NCI-H2029 treated with DMSO at 0.1 percent for 48 hours (cell line): ENCODE measurements around the gene ARHGAP26.

ENCODE experiments used
- DNase-seq: peaks from one replicate; lab custom pipeline; 2025; lab: John Stamatoyannopoulos, UW

ARHGAP26 gene

DNA sequence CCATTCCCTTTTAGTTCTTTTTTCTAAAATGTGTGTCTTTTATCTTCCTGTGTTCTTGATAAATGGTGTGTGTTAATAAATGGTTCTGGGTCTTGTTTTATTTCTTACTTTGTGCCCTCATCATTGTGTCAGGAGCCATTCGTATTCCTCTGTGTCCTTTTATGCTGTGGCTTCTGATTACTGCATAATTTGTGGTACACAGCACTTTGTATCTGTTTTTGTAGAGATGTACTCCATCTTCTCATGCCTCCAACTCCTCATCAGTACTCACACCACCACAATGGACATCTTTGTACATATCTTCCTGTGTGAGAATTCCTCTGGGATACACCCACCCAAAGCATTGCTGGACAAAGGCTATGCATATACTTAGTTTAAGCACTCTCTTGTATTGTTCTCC lies 247.4 kb downstream of the ARHGAP26 start:
- no peak for DNase-seq

DNA sequence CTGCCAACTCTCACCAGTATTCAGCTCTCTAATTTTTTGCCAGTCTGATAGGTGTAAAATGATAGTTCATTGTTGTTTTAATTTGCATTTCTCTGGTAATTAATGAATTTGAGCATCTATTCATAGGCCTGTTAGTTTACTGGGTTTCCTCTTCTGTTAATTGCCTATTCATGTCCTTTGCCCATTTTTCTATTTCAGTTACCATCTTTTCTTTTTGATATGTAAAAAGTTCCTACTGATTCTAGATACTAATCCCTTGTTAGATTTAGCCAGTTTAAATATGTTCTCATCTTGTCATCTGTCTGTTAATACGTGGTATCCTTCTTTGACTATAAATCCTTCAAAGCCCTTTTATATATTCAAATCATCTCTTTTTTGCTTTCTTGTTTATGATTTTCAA lies 247.8 kb downstream of the ARHGAP26 start:
- no peak for DNase-seq

DNA sequence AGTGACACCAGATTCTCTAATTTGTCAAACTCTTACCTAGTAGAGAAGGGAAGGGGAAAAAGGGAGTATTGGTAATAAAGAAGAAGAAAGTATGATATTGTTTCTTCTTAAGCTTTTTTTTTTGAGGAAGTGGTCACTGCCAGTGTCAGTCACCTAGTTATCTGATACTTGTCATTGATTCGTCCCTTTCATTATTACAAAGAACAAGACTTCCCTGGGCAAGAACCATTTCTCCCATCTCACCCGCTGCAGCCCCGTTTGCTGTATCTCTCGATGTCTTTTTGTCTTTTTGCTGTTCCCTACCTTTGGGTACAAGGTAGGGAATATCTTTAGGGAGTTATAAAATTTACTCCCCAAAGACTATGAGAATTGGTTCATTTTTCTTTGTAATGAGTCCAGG lies 249.0 kb downstream of the ARHGAP26 start:
- no peak for DNase-seq

DNA sequence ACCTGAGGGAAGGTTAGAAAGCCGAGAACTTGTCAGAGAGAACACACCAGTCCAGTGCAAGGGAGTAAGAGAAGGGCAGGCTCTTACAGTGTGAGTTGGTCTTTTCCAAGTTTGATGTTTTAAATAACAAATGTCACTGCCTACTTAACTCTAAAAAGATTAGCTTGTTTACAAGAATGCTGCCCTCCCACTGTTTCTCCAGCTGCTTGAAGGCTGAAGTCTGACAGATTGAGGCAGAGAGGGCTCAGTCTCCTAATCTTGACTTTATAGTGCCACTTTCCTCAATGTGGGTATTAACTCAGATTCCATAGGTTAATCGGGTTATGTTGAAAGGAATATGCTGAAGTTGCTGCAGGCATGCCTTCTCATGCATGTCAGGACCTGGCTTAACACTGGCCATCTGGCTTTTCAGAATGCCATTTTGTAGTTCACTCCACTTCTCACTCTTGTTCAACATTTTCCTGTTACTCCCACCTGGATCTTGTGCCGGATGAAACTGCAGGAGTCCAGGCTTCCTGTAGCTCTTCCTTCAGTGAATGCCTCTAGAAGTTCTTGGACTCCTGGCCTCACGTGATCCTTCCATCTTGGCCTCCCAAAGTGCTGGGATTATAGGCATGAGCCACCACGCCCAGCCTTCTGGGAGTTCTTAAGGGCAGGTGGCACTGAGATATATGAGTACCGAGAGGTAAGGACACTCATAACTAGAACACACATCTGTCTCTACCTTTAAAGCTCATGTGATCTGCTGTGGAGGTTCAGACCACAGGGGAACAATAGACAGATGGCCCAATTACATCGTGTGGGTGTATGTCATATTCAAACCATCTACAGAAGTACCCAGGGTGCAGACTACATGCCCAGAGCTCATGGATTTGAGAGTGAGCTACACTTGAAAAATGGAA lies 249.7 kb downstream of the ARHGAP26 start:
- no peak for DNase-seq

DNA sequence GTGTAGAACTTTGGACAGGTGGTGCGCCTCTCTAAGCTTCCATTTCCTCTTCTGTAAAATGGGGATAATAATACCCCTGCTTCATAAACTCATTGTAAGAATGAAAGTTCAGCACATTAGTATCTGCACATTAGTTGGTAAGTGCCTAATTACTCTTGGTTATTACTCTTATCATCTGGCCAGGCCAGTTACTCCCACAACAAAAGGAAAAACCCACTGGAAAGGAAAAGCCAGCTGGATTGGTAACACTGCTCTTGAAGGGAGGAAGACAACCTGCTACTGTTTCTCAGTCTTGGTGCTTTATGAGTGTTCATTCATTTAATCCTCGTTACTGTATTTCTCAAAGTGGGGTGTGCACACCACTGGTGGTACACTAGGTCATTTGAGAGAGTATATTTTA lies 251.4 kb downstream of the ARHGAP26 start:
- DNase-seq: no peak

DNA sequence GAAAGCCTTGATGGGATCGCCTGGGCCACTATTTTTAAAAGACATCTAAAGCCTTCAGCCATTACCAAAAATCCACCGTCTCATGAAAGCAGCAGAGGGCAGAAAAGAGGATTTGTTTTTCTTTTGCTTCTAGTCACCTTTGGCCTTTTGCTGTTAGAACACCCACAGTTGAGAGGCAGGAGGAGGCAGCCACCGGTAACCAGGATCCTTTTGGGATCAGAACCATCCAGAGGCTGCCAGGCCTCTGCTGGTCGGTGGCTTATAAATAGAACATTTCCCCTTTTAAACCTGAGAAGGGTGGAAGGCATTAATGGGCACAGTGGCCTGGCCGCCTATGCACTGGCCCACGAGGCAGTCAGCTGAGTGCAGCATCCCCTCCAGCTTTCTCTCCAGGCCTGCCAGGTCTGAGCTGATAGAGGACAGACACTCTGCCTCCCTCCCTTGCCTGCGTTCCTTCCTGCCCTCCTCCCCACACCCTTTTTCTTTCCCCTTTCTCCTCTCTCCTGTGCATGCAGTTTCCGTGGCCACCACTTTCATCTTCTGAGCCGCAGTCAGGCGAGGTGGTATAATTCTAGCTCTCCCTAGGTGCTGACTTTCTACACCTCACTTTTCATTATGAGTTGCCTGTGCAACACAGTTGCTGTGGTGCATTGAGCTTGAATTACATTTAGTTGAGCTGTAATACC lies 253.4 kb downstream of the ARHGAP26 start:
- DNase-seq: no peak

DNA sequence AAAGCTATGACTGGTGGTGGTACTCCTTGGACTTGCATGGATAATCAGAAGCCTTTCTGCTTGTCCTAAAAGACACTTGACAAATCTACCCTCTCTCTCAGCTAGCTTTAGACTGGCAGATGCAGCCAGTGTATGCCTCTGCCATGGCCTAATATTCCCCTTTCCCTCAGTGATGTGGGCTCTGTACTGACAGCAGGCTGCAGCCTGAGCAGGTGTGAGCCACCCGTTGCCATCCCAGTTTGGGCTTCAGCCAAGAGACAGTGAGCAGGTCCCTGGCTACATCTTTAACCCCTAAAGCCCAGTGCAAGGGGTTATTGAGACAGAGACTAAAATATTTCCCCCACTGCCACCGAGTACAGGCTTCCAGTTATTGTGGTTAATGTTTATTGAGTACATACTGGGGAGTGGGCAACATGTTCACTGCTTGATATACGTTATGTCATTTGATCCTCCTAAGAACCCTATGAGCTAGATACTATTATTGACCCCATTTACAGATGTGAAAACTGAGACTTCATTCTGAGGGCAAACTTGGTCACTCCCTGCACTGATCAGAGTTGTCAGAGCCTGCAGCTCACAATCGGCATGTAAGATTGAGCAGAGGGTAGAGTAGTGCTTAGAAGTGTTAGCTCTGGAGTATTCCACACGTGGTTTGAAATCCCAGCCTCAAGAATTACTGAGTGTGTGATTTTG lies 254.2 kb downstream of the ARHGAP26 start:
- peak; percentile 49 for DNase-seq

DNA sequence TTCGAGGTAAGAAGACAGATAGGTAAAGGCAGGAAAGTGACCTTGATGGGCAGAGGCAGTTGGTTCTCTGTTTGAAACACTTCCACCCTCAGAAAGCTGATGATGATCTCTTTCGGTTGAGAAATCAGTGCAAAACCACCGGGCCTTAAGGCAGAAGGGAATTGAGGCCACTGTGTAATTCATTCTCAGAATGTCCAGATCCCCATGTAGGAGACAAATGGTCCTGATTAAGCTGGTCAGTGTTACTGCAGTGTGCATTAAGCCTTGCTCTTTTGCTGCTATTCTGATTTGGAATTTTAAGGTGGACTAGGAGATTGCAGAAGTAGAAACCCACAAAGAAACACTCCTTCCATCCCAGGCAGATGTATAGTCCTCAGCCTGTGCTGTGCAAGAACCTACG lies 255.2 kb downstream of the ARHGAP26 start:
- no peak for DNase-seq

DNA sequence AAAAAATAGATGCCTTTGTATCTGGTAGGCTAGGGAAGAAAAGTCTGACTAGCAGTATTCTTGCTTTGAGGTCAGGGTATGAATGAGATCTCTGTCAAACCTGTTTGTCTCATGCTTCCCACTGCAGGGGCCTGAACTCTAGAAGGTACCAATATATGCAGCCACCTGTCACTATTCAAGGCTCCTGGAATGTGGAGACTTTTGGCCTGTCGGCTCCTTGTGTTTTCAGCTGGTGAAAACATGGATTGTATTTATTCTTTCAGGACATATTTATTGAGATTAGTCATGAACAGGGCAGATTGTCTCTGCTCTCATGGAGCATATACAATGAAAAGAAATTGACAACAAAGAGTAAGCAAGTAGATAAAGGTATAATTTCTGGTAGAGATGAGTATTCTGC lies 255.8 kb downstream of the ARHGAP26 start:
- DNase-seq: no peak

DNA sequence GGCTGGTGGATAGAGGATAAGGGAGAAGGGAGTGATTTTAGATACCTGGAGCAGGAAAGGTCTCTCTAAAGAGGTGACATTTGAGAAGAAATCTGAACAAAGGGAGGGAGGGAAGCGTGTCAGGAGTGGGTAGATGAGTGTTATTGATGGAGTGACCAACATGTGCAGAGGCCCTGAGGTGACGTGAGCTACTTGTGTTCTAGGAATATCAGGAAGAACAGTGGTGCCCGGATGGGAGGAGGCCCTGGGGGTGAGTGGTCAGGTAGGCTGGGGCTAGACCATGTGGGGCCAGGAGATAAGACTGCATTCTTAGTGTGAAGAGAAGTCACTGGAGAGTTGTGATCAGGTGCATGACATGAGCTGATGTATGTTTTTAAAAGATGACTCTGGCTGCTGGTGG lies 256.2 kb downstream of the ARHGAP26 start:
- peak; percentile 84 for DNase-seq

DNA sequence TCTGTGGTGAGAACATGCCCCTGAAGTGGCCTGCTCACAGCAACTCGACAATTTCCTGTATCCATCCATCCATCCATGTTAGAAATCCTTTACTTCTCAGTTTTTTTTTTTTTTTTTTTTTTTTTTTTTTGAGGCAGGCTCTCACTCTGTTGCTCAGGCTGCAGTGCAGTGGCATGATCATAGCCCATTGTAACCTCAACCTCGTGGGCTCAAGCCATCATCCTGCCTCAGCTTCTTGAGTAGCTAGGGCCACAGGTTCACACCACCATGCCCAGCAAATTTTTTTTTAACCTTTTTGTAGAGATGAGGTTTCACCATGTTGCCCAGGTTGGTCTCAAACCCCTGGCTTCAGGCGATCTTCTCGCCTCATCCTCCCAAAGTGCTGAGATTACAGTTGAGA lies 259.1 kb downstream of the ARHGAP26 start:
- DNase-seq: no peak

DNA sequence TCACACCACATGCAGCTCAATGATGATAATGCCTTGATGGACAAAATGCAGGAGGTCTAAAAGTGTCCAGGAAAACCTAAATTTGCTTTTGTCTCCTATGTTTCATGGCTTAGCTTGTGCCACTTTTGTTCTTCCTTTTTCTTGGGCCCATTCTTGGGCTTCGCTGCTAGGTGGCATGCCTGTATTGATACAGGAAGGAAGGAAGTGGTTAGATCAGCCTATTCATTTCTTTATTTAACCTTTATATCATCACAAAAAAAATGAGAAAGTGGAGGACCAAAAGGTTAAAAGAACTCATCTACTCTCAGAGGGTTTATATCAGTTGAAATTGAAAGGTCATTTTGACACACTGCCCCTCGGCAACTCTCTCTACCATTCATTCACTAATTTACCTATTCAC lies 260.2 kb downstream of the ARHGAP26 start:
- no peak for DNase-seq

DNA sequence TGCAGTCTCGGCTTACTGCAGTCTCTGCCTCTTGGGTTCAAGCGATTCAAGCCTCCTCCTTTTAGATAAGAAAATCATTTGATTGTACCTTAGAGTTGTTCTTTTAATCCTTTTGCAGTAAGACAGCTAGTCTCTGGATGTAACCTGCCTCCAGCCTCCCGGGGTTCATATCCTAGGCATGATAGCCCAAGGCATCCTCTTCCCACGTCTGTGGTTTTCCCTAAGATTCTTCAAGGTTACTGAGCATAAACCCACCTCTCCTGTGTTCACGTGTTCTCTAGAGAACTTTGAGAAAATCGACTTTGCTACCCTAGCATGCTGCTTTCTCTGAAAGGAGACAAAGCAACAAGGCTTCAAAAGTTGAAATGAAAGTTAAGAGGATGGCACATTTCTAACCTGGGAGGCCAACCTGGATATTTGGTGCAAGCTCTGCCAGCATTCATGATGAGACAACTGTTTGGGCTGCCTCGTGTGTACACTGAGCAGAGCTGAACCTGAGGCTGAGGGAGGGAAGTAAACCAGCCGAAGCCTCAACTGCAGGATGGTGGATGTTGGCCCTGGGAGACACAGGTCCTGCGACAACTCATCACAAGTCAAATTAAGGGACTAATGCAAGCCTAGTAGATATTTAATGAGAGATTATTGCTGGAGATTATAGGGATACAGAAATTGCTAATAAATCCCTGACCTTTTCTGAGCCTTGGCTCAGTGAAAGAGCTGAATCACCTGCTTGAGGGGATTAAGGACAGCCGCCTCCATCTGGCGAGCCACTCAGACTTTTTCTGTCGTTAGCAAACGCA lies 261.8 kb downstream of the ARHGAP26 start:
- no peak for DNase-seq

DNA sequence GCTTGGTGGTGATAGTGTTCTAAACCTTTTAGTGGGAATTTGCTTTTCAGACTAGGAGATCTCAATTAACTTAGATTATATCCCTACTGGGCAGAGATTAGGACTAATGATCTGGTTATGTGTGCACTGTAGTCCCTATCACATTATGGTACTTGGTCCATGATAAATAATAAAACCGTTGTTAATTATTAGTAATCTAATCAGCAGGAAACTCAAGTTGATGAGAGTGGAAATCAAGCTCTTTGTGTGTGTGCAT lies 262.3 kb downstream of the ARHGAP26 start:
- no peak for DNase-seq

DNA sequence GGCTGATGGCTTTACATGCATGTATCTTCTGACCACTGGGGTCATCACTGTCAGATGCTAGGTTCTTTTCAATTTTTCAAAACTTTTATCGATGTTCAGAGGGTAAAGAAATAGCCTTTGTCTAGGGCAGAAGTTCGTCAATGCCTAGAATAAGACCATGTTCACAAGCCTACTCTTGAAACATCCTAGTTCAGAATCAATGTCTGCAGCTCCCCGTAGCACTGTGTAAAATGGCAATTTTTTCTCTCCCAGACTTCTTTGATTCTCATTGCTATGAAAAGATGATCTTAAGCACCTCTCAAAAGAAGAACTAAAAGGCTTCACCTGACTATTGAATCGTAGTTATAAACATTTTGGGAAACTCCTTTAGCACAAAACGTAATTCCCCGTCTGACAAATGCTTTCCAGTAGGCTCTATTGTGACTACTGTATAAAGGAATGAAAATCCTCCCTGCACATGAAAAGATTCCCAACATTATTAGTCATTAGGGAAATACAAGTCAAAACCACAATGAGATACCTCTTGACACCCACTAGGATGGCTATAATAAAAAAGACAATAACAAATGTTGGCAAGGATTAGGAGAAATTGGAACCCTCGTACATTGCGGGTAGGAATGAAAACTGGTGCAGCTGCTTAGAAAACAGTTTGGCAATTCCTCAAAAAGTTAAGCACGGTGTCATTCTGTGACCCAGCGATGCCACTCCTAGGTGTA lies 263.5 kb downstream of the ARHGAP26 start:
- peak; percentile 32 for DNase-seq

DNA sequence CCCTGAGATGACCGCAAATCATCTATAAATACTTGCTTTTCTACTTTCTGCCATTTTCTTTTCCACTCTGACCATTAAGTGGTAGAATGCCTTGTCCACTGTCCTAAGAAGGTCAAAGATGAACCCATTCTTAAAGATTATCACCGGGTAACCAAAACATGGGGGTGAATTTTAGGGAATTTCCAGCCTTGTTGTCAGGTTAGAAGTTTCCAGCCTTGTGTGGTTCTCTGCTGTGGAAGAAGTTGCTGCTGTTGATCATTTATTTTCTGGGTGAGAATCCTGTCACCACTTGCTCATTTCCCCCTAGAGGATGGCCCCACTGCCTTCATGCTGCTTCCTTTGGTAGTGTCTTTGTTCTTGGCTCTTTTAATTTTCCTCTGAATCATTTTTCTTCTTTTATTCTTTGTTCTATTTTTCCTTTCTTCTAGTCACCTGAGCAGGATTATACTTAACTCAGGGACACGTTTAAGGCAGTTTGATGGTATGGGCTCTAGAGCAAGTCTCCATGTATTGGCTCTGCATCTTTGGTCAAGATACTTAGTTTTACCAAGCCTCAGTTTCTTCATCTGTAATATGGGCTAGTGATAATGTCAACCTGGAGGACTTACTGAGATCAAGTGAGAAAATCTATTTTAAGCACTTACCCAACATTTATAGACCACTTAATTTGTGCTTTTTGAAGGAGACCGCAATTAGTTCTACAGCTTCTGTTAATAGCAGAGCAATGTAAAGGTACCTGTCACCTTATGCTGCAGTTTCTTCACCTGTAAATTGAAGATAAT lies 266.2 kb downstream of the ARHGAP26 start:
- DNase-seq: no peak

DNA sequence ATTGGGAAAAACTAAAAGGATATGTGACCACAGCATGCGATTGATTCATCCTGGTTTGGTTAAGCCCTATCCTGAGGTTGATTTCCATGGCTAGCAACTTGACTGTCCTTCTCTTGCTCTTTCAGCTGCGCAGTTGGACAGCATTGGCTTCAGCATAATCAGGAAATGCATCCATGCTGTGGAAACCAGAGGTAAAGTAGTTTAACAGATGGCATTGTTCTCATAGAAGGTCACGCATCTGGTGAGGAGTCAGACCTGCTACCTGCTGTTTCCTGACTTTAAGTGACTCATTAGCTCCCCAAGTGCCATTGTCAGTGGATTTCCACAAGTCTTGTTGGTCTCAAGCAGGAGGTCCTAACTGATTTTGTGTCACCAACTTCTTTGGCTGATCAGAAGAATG lies 266.9 kb downstream of the ARHGAP26 start:
- DNase-seq: no peak

DNA sequence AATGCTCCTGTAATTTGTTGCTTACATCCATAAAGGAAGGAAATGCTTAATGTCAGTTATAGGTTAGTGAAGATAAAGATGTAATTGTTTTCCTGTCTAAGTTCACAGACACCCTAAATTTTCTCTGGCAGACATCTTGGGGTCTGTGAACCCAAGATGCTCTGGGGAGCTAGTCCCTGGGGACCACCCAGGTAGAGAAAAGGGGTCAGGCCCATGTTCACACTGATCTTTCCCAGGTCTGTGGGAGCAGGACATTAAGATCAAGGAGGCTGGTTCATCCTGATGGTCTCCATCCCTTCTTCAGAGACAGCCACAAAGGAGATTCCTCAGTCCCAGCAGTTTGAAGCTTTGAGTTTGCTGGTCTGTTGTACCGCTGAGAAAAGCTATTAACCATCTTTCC lies 267.5 kb downstream of the ARHGAP26 start:
- DNase-seq: no peak

DNA sequence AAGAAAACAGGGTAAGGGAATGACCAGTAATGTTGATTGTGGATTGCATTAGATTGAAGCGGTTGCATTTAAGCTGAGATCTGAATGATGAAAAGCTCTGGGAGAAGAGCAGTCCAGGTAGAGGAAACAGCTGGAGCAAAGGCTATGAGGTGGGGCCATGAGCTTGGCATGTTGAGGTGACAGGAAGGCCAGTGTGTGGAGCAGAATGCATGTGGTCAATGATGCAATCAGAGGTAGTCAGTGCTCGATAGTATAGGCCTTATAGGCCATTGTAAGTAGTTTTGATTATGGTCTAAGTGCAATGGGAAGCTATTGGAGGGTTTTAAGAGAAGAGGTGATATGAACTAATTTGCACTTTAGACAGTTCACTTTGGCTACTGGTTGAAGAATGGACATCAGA lies 270.4 kb downstream of the ARHGAP26 start:
- no peak for DNase-seq

DNA sequence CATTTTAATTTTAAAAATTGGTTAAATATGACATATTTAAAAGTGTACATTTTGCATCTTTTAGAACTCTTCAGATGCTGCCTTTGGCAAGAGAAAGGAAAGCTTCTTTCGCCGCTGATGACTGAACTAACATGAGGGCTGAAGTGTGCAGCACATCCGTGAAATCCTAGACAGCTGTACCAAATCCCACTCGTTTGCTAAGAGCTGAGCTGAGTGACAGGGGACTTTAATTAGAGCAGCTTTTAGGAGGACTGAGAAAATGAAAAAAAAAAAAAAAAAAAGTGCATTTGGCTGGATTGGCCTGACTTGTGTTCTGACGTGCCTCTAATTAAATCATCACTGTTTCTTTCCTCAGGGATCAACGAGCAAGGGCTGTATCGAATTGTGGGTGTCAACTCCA lies 271.3 kb downstream of the ARHGAP26 start:
- no peak for DNase-seq
